GM13976 (cell line): Measurements from ENCODE around the gene RETREG2.
A peak's percentile ranks its signal among the peaks of the same experiment; 100 is the strongest.

Experiments used
- DNase-seq: peaks from one replicate; pipeline ENCODE4 v3.0.0; 2012; ENCODE audit warnings: low spot score
- in situ Hi-C: fragments of 300-500 bp; cut with MboI; formaldehyde crosslinking; loops from one replicate; pipeline ENCODE4 v1.12.0; 2022; ENCODE audit warnings: low sequenced_read_pairs, mixed read lengths, inconsistent platforms; ENCODE audit not compliant: unreplicated experiment
- TF ChIP-seq, protein P1 (sequence below): IDR thresholded peaks from 2 replicates; pipeline ENCODE4 v1.5.1; 2012; ENCODE audit warnings: borderline replicate concordance, mild to moderate bottlenecking; ENCODE audit not compliant: insufficient read depth; ENCODE audit errors: extremely low read depth, missing control alignments, control extremely low read depth

The RETREG2 gene

GRCh38 chr2:219225350-219225749 lies 47.3 kb downstream of the RETREG2 start:
- DNase-seq: no peak
- TF ChIP-seq, protein P1, sequence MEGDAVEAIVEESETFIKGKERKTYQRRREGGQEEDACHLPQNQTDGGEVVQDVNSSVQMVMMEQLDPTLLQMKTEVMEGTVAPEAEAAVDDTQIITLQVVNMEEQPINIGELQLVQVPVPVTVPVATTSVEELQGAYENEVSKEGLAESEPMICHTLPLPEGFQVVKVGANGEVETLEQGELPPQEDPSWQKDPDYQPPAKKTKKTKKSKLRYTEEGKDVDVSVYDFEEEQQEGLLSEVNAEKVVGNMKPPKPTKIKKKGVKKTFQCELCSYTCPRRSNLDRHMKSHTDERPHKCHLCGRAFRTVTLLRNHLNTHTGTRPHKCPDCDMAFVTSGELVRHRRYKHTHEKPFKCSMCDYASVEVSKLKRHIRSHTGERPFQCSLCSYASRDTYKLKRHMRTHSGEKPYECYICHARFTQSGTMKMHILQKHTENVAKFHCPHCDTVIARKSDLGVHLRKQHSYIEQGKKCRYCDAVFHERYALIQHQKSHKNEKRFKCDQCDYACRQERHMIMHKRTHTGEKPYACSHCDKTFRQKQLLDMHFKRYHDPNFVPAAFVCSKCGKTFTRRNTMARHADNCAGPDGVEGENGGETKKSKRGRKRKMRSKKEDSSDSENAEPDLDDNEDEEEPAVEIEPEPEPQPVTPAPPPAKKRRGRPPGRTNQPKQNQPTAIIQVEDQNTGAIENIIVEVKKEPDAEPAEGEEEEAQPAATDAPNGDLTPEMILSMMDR: no peak
- in situ Hi-C loops: no loop called here

DNA sequence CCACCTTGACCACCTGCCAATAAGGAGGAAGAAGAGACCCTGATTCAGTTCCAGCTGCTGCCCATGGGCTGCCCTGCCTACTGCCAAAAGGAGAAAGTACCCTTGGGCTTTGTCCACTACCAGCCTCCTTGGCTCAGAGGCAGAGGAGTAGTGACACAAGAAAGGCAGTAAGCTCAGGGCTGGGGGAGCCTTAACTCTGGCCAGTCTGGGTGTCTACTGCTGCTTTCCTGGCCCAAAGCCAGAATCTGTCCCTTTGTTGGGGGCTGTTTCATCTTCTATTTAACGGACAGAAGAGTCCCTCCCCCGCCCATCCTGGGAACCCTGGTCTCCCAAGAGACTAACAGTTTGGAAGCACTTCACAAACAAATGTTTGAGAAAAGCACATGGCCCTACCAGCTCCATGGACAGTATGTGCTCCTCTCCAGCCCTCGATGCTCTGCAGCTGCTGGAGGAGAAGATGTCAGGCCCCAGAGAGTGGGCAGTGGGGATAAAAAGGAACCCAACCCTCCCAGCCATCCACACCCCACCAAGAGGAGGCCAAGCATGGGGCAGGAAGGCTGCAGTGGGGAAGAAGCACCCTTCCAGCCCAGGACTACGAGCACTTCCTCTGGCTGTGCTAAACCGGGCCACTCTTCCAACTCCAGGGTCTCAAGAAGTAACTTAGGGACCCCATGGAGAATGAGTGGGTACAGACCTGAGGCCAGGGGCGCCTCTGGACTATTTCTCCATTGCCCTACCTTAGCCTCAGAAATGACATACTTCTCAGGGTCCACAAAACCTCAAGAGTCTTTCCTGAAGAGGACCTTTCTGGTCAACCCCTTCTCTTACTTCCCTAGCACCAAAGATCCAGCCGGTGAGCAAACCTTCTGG lies 50.2 kb downstream of the RETREG2 start:
- in situ Hi-C loops: no loop called here
- TF ChIP-seq, protein P1: no peak
- DNase-seq: no peak

DNA sequence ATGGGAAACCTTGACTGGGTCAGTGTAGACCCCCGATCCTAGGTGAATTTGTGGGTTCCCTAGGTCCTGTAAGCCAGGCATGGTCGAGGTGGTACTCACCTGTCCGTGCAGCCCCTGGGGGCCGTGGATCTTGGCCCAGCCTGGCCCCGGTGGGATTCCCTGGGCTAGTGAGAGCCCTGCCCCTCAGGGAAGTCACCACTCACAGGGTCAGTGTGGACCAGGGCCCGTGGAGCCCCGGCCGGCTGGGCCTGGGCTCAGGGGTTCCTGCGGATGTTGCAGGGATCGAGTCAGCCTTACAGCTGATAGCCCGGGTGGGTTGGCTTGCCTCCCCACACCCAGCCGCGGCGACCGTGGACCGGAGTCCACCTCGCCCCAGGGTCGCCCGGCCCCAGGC lies 50.8 kb downstream of the RETREG2 start:
- no peak for DNase-seq
- in situ Hi-C loops: no loop called here

DNA sequence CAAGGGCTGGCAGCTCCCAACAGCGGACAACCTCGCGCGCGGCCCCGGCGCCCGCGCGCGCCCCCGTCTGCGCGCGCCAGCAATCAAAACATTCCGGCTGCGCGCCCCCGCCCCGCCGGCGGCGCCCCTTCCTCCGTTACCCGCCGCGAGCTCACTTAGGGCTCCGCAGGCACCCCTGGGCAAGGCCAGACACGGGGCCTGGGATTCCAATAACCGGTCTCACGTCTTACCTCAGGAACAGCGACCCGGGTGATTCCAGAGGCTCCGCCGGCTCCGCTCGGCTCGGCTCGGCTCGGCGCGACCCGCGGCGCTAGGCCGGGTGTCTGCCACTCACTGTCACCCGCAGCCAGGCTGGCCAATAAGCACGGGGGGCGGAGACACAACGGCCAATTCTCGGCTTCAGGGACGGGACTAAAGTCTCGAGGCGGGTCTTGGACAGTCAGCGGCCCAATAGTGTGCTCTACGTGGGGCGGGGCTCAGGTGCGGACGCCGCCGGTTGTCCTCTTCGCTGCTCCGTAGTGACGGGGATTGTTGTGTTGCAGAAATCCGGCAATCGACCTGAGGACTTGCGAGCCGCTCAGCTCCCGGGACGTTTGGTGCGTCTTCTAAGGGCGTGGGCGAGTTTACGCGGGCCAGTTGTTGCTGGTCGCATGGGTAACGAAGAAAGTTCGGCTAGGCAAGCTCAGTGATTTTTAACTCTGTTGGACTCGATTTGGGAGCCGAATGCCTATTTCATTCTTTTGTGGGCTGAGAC lies 51.4 kb downstream of the RETREG2 start, which contains the start of the genes ANKZF1 and ATG9A:
Gene ANKZF1 (plus strand): TSS at position 502 of the 754 bp plus-strand sequence. CDS start 452 bp downstream, outside the sequence.
Gene ATG9A (minus strand): TSS at position 332 of the 754 bp plus-strand sequence. CDS start 1,612 bp downstream, outside the sequence.
- TF ChIP-seq, protein P1: no peak
- in situ Hi-C loops: no loop called here

More for the DNA sequence above, 50.8 kb downstream of the RETREG2 start:
- TF ChIP-seq, protein P1: no peak

GRCh38 chr2:219230059-219230540 lies 52.0 kb downstream of the RETREG2 start:
- peak; percentile 61 for DNase-seq
- TF ChIP-seq, protein P1: no peak
- in situ Hi-C loops: no loop called here

More for the DNA sequence above, 51.4 kb downstream of the RETREG2 start, which contains the start of the genes ANKZF1 and ATG9A:
- DNase-seq: peak; percentile 99

GRCh38 chr2:219234331-219234730 lies 56.3 kb downstream of the RETREG2 start:
- in situ Hi-C loops: no loop called here
- TF ChIP-seq, protein P1: peak; percentile 9

More at GRCh38 chr2:219234331-219234730, 56.3 kb downstream of the RETREG2 start:
- no peak for DNase-seq
